ENCODE results near the gene HEPHL1. TPM values are rescaled to one million over a fixed set of nuclear protein-coding genes. Genes with fewer than 3 reads are reported as not detected.

The HEPHL1 gene
- polyA plus RNA-seq, 1 experiment: not detected

DNA sequence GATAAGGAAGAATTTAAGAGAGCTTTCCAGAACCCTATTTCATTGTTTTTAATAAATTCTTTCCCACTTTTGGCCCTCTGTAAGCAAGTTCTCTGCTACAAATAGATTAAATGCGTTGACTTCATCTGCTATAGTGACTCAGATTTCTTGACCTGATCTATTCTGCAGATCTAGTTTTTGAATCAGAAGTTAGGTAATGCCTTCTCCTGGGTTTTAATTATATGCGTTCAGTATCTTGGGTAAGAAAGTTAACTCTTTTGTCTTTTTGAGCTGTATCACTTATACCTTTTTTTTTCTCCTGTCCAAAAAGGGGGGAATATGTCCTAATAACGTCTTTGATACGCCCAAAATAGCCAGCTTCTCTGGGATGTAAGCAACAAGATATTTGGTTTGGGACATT lies 2.4 kb upstream of the HEPHL1 start:
- Histone ChIP-seq H3K36me3 (ENCODE audit: control insufficient read depth, insufficient read depth, low read length) (no peaks in the 10 kb centered on the region), H3K27me3 (ENCODE audit: control insufficient read depth, insufficient read depth, low read length) (no peaks in the 10 kb centered on the region), H3K4me3 (ENCODE audit: low read depth, low read length) (no peak overlapping the region)
- CTCF ChIA-PET: interaction anchor here (0.6 kb wide), 1 partner anchor 8 kb away, joined by 3 read pairs; no protein-coding TSS in a partner anchor
- TF ChIP-seq CTCF (IDR thresholded peaks at IDR 0.05; ENCODE audit: insufficient read depth, low read depth, low read length): no peak
- DNase-seq (ENCODE audit: low read depth): no peak
- POLR2A ChIA-PET: no interaction called here

GRCh38 chr11:94023856-94024255 lies 2.7 kb downstream of the HEPHL1 start:
- CTCF ChIA-PET: no interaction called here

DNA sequence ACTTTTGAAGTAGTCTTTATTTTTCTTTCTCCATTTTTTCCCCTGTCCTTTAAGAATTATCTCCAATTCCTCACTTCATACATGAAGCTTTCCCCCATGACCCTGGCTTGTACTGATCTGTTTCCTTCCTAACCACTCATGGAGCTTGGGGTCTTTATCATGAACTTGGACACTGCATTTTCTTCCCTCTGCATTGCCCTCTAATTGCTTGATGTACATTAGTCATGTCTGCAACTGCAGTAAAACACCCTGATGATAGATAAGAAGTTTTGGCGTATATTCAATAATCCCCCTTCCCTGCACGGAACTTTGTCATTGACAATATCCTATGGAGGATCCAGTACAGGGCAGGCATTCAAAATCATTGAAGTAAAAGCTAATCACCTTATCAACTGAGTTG lies 3.4 kb downstream of the HEPHL1 start:
- CTCF ChIA-PET: no interaction called here

More at GRCh38 chr11:94023856-94024255, 2.7 kb downstream of the HEPHL1 start:
- TF ChIP-seq CTCF (IDR thresholded peaks at IDR 0.05; ENCODE audit: insufficient read depth, low read depth, low read length): no peak
- DNase-seq (ENCODE audit: low read depth): no peak
- Histone ChIP-seq H3K36me3 (ENCODE audit: control insufficient read depth, insufficient read depth, low read length) (no peaks in the 10 kb centered on the region), H3K27me3 (ENCODE audit: control insufficient read depth, insufficient read depth, low read length) (no peaks in the 10 kb centered on the region), H3K4me3 (ENCODE audit: low read depth, low read length) (no peak overlapping the region)
- POLR2A ChIA-PET: no interaction called here

GRCh38 chr11:94025690-94026394 lies 4.7 kb downstream of the HEPHL1 start:
- Histone ChIP-seq H3K36me3 (ENCODE audit: control insufficient read depth, insufficient read depth, low read length) (no peaks in the 10 kb centered on the region), H3K4me3 (ENCODE audit: low read depth, low read length) (no peak overlapping the region), H3K27me3 (ENCODE audit: control insufficient read depth, insufficient read depth, low read length) (no peaks in the 10 kb centered on the region)
- DNase-seq (ENCODE audit: low read depth): no peak
- no peak for TF ChIP-seq CTCF (IDR thresholded peaks at IDR 0.05; ENCODE audit: insufficient read depth, low read depth, low read length)
- CTCF ChIA-PET: no interaction called here
- POLR2A ChIA-PET: no interaction called here

More for the DNA sequence above, 3.4 kb downstream of the HEPHL1 start:
- TF ChIP-seq CTCF (IDR thresholded peaks at IDR 0.05; ENCODE audit: insufficient read depth, low read depth, low read length): no peak
- Histone ChIP-seq H3K36me3 (ENCODE audit: control insufficient read depth, insufficient read depth, low read length) (no peaks in the 10 kb centered on the region), H3K4me3 (ENCODE audit: low read depth, low read length) (no peak overlapping the region), H3K27me3 (ENCODE audit: control insufficient read depth, insufficient read depth, low read length) (no peaks in the 10 kb centered on the region)
- POLR2A ChIA-PET: no interaction called here
- DNase-seq (ENCODE audit: low read depth): no peak

GRCh38 chr11:94027210-94027609 lies 6.1 kb downstream of the HEPHL1 start:
- DNase-seq (ENCODE audit: low read depth): no peak
- POLR2A ChIA-PET: no interaction called here
- no peak for TF ChIP-seq CTCF (IDR thresholded peaks at IDR 0.05; ENCODE audit: insufficient read depth, low read depth, low read length)
- CTCF ChIA-PET: interaction anchor here (0.5 kb wide), 1 partner anchor 9 kb away, joined by 3 read pairs; no protein-coding TSS in a partner anchor
- Histone ChIP-seq H3K4me3 (ENCODE audit: low read depth, low read length) (no peak overlapping the region), H3K36me3 (ENCODE audit: control insufficient read depth, insufficient read depth, low read length) (no peaks in the 10 kb centered on the region), H3K27me3 (ENCODE audit: control insufficient read depth, insufficient read depth, low read length) (no peaks in the 10 kb centered on the region)

All from BJ (cell line).